ENCODE data around the gene KIAA0930. TPM values are rescaled to one million over a fixed set of nuclear protein-coding genes. Genes with fewer than 3 reads are reported as not detected.
"Not testable (repeated sequence)": the region's sequence is repeated elsewhere in the genome, so short reads cannot be mapped to it uniquely, and the experiment has no call there.

KIAA0930 gene
- total RNA-seq, 1 experiment from 2014 or later, result 31.8 TPM

DNA sequence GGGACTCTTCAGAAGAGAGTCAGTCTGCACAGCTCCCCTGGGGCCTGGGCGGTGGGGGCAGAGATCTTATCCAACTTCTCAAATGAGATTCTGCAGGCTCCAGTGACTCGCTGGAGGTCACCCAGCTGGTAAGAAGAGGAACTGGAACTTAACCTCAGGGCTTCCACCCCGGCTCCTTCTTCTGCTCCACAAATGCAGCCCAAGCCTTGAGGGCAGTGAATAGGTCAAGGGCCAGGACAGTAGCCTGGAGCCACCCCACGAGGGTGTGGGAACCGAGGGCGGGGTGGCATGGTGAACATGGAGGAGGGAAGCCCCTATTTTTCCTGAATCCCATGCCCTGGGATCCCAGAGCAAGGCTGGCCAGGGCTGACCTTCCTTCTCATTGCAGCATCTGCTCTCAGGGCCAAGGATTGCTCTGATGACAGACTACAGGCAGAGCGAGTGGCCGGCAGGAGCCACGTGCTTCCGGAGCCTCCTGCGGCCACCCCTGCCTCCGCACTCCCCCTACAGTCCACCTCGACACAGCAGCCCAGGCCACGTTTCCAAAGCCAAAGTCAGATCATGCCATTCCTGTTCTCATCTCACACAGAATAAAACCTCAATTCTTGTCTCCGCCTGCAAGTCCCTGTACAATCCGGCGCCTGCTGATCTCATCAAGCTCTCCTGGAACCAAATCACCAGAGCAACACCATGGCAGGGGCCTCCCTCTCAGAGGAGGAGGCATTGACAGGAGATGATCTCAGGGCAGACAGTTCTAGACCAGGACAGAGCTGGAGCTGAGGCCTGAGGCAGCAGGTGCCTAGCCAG is 23.0 kb upstream of the KIAA0930 start:
- peak; percentile 65 for DNase-seq (ENCODE audit: extremely low read depth, low read depth)

DNA sequence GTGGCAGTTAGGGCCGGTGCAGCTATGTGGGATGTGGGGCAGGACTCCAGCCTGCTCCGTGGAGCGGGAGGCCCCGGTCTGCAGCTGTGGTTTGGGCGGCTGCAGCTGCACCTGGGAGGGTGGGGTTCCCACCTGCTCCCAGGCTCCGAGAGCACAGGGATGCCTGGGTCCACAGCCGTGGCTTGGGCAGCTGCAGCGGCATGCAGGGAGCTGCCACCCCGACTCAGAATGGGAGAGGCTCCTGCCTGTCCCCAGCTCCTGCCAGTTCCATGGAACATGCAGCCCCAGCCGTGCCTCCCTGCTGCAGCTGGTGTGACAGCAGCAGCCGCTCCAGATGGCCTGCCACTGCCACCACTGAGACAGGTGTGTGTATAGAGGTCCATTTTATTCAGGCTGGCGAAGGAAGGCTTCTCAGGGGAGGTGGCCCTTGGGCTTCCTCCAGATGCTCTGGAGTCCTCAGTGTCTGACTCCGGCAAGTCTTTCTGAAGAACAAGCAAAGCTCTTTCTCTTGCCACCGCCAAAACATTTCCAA is 22.3 kb upstream of the KIAA0930 start:
- no peak for DNase-seq (ENCODE audit: extremely low read depth, low read depth)

DNA sequence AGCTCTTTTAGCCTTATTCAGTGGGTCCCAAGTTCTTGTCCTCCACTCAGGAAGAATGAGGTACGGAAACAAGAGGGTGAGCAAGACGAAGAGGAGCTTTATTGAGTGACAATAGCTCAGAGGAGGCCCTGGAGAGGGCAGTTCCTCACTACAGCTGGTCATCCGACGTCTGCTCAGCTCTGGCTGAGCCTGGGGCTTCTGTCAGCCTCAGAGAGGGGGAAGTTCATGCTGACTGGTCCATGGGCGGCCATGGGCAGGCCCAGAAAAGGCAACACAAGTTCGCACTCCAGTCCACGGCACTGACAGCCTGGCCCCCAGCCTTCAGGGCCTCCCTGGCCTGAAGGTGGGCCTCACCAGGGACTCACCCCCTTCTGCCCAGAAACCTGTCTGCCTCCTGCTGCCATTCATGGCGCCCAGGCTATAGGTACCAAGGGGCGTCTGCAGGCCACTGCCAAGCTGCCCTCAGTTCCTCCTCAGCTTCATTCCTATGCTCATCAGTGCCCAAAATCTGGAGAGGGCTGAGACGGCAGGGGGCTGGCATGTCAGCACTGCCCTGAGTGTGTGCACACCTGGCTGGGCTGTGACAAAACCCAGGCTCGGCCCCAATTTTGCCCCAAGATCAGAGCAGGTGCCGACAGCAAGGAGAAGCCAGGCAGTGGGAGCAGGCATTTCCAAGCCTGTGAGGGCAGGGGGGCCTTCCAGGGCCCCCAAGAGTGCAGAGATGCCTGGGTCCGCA is 21.7 kb upstream of the KIAA0930 start:
- DNase-seq (ENCODE audit: extremely low read depth, low read depth), result no peak

DNA sequence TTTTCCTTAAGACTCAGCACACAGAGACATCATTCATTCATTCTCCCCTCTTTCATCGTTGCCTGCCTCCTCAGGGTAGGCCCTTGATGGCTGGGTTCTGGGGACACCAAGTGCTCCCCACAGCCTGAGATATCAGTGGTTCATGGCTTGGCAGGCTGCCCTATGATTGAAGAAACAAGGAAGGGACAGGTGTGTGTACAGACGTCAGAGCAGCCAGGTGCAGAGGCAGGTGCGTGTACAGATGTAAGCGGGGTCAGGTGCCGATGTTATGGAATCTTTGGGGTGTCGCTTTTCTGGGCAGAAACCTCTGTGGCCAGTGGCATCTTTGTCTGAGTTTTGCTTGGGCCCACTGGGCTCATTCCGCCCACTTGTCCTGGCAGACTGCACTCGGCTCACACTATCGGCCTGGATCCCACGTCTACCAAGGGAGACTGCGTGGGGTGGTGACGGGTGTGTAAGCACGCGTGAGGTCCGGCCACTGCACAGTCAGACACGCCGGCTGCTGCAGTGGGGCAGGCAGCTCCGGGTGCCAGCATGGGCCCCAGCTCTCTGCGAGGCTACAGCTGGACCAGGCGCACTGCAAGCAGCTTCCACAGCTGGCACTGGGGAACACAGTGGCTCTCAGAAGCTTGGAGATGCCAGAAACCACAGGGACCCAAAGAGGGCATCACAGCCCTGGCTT is 20.9 kb upstream of the KIAA0930 start:
- DNase-seq (ENCODE audit: extremely low read depth, low read depth), result no peak

DNA sequence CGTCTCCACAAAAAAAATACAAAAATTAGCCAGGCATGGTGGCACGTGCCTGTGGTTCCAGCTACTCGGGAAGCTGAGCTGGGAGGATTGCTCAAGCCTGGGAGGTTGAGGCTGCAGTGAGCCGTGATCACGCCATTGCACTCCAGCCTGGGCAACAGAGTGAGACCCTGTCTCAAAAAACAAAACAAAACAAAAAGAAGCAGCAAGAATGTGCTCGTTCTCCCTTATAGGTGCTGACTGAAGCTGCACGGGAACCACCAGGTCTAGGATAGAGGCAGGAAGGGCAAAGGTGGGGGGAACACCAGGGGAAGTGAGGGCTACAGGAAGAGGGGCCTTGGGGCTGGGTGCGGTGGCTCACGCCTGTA is 19.7 kb upstream of the KIAA0930 start:
- not testable (repeated sequence) for DNase-seq (ENCODE audit: extremely low read depth, low read depth)

DNA sequence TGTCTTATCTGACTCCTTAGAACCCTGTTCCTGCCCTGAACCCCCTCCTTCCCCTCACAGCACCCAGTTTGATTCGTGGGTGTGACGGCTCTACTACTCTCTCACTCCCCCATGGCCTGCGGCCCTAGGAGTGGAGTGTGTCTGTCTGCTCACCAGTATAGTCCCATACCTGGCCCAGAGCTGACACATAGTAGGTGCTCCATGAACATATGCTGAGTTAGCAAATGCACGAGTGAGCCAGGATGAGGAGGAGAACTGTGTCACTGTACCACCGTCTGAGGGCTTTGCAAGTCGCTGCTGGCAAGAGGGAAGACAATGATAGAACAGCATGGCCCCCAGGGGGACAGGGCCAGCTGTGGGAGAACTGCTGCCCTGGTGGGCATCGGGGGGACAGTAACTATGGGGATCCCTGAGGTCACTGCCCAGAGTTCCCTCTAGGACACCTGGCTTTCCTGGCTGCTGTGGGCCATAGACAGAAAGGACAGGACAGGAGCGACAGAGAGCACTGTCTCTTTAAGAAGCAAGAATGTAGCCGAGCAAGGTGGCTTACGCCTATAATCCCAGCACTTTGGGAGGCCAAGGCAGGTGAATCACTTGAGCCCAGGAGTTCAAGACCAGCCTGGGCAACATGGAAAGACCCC is 19.2 kb upstream of the KIAA0930 start:
- DNase-seq (ENCODE audit: extremely low read depth, low read depth), result no peak

DNA sequence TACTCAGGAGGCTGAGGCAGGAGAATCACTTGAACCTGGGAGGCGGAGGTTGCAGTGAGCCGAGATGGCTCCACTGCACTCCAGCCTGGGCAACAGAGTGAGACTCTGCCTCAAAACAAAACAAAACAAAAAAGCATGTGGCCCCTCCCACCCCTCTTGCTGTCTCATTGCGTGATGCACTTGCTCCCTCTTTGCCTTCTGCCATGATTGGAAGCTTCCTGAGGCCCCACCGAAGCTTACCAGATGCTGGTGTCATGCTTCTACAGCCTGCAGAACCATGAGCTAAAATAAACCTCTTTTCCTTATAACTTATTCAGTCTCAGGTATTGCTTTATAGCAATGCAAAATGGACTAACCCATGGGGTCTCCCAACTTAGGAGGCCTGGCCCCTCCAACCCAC is 17.2 kb upstream of the KIAA0930 start:
- DNase-seq (ENCODE audit: extremely low read depth, low read depth), result not testable (repeated sequence)

DNA sequence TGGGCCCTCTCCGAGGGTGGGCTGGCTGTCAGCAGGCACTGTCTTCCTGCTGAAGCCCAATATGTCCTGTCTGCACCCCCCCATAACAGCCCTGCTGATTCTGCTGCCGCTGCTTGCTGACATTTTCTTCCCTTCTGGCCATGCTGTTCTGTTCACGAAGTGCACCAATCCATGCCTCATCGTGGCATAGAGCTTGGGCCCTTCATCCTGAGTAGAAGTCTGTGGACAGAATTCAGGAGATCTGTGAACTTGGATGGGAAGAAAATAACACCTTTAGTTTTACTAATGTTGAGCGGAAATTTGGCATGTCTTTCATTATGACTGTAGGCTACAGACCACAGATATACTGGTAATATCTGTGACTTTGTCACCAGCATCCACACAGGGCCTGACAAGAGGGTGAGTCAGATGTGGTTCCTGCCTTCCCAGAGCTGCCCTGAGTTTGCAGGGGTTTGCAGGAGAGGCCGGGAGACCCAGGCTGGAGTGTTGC is 14.1 kb upstream of the KIAA0930 start:
- DNase-seq (ENCODE audit: extremely low read depth, low read depth), result no peak

DNA sequence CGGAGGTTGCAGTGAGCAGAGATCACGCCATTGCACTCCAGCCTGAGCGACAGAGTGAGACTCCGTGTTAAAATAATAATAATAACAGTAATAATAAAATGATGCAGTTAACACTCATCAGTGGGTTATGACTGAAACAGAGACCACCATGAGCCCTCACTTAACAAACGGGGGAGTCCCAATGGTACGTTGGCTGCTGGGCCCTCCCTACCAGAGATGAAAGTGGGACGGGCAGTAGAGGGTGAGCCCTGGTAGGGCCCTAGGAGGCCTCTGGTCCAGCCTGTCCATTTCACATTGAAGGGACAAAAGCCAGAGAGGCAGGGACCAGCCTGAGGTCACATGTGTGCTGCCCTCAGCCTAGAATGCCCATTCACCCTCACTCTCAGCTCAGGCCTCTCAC is 13.7 kb upstream of the KIAA0930 start:
- no peak for DNase-seq (ENCODE audit: extremely low read depth, low read depth)

DNA sequence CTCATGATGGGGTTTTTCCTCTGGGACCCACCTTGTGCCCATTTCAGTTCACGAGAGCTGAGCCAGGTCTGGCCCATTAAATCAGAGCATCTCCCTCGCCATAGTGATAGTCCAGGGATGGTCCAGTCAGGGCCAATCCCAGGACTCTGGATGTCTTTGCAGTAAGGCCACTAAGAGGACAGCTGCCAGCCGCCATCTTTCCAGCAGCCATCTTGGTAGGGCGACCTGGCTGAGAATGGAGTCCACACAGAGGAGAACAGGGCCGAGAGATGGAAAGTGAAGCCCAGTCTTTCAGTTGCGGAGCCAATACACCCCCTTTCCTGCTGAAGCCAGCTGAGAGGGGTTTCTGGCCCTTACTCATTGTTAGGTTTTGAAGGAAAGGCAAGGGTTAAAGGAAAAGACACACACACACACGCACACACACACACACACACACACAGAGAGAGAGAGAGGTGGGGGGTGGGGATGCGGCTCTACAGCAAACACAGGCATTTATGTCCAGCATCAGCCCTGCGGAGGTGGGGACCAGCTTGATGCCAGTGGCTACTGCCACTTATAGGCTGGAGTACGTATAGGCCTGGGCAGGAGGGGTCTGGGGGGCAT is 12.4 kb upstream of the KIAA0930 start:
- no peak for DNase-seq (ENCODE audit: extremely low read depth, low read depth)

DNA sequence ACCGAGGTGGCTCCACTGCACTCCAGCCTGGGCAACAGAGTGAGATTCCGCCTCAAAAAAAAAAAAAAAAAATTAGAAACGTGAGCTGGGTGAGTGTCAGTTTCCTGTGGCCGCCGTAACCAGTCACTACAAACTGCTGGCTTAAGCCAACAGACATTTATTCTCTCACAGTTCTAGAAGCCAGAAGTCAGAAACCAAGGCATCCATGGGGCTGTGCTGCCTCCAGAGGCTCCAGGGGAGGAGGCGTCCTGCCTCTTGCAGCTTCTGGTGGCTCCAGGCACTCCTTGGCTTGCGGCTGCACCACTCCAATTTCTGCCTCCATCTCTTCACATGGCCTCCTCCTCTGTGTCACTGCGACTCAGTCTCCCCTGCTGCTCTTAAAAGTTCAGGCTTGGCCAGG is 11.1 kb upstream of the KIAA0930 start:
- no peak for DNase-seq (ENCODE audit: extremely low read depth, low read depth)

DNA sequence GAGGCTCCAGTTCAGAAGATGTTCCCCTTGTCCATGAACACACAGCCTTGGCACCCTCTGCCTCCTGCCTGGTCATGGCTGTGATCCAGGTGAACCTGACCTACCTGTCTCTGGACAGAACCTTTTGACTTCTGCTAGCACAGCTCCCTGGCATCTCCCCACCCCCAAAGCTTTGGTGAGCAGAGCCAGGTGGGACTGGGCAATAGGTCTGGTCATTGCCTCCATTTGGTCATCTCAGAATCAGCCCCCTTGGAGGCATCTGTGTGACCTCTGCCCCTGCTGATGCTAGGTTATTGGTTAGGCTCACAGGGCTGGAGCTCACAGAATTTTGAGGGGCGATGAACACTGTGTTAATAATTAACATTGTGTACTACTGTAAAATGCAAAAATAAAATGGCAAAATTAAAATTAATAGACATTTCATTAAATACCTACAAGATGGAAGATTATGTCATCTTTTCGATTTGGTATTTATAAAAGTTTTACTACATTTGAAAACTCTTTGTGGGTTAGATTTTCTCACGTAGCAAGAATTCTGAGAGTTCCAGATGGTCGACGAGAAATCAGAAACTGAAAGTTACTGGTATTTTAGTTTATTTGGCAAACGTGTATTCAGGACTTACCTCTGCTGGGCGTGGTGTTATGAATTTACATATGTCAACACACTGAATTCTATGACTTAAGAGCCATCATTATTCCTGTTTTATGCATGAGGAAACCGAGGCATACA is 8.3 kb upstream of the KIAA0930 start:
- DNase-seq (ENCODE audit: extremely low read depth, low read depth), result no peak

DNA sequence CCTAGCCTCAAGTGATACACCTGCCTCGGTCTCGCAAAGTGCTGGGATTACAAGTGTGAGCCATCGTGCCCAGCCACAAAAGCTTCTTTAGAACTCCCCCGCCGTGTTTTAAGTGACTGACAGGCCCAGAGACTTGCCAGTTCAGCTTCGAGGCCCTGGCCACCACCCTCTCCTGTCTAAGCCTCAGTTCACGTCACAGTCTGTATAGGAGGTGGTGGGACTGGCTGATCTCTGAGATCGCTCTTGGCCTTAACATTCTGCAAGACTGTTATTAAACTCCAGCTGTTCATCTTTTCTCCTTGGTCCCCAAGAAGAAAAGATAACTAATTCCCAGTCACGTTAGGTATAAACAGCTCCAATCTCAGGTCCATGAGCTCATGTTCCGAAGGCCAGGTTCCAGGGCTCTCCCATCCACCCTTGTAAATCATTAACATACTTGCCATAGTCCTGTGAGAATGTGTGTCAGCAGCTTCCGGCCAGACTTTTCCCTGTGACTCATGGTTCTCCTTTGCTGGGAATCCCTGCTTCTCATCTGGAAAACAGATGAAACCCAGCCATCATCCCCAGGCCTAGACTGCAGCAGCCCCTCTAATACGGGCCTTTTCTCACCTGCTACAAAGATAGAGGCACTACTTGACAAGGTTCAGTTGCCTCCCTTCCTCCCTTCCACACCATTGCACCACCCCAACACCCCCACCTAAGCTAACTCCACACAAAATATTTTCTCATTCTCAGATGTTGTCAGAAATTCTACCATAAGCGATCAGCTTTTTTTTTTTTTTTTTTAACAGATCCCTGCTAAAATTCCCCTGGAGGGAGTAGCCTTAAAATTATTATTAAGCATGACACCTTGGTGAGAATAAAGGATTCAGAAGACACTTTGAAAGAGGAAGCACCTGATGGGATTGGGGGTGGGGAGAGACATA is 5.6 kb upstream of the KIAA0930 start:
- peak; percentile 94 for DNase-seq (ENCODE audit: extremely low read depth, low read depth)

DNA sequence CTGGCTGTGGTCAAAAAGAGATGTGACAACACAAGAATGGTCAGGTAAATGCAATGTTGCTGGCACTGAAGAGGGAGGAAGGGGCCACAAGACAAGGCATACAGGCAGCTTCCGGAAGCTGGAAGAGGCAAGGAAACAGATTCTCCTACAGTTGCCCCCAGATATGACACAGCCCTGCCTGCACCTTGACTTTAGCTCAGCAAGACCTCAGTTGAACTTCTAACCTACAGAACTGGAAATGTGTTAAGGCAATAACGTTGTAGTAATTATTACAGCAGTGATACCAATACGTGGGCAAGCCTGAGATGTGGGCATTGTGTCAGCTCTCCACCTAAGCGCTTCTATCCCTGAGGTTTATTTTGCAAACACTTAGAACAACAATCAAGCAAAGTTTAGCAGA is 4.2 kb upstream of the KIAA0930 start:
- DNase-seq (ENCODE audit: extremely low read depth, low read depth), result no peak

DNA sequence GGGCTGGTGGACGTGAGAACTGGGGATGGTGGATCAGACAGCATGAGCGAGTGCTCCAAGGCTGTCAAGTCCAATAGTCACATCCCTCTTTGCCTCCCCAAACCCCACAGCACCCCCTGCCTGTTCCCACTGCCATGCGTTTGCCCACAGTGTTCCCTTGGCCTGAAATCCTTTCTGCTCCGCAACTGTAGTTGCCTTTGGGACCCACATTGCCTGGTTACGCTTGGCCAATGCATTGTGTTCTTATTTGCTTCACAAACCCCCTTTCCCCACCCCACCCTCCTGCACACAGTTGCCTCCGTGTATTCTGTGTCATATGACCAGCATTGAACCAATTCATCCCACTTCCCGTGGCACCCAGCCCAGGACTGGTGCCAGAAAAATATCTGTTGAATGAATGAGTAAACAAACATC is 2.1 kb upstream of the KIAA0930 start:
- no peak for DNase-seq (ENCODE audit: extremely low read depth, low read depth)

DNA sequence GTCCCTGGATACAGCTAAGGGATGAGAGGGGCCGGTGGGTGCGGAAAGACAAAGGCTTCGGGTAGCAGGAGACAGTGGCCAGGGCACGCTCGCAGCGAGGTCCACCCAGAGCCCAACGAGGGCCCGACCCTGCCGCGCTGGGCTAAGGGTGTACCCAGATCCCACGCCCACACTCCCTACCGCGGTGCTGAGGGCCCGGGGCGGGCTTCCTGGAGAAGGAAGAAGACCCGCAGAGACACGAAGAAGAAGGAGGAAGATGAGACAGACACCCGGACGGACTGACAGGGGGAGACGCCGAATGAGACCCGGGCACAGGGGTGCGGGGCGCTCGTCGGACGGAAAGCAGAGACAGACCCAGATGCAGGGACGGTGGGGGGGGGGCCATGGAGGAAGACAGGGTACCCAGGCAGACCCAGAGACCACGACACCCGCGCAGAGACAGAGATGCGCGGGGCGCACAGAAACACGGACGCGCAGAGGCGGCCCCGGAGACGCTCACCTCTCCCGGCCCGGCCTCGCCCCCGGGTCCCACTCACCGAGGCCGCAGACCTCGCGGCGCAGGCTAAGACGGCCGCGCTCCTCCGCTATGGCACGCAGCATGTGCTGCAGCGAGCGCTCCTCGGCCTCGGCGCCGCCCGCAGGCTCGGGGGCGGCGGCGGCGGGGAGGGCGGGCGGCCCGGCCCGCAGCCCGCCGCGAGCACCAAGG is 437 bp downstream of the KIAA0930 start:
- no peak for DNase-seq (ENCODE audit: extremely low read depth, low read depth)

DNA sequence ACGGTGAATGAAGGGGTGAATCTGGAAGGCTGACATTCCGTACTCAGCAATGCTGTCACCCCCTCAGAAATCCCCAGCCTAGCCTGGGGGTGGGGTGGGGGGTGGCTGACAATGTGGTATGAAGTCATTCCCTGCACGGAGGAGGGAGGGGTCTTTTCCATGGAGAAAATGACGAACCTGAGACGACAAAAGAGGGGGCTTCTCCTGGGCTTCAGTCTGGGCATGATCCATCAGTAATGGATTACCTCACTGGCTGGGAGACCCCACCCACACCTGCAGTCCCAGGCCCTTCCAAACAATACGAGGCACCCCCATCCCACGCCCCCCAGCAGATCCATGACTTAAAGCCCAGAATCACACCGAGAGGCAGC is 1.0 kb downstream of the KIAA0930 start:
- no peak for DNase-seq (ENCODE audit: extremely low read depth, low read depth)

Measured in NCI-H460 (cell line).